ENCODE results near the gene TUBB6.
A peak's percentile ranks its signal among the peaks of the same experiment; 100 is the strongest.

TUBB6 gene

DNA sequence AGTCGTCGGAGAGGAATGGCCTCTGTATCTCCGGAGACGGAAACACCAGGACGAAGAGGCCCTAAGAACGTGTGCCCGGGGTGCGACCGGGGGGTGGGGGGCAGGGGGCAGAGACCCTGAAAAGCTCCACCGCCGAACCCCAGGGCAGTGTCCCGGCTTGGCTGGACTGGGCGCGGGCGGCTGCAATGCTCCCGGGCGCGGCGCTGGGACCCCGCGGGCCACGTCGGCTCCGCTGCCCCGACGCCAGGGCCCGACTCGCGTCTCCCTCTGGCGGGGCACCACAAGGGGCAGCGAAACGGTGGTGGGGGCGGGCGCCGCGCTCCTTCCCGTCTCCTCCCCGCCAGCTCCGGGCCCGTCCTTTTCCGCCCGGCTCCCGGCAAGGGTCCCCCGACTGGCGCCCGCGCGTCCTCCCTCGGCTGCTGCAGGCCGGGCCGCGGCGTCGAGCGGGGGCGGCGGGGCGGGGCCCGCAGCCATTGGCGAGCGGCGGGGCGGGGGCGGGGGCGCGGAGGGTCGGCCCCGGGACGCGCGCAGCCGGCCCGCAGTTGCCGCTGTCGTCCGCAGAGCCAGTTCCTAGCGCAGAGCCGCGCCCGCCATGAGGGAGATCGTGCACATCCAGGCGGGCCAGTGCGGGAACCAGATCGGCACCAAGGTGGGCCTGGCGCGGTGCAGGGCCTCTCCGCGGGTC lies at the start of gene TUBB6:
TSS of gene TUBB6 (plus strand) at position 541 of the 685 bp plus-strand sequence. CDS start at position 593, 52 bp downstream.
- no peak for DNase-seq (ENCODE audit: low spot score)

DNA sequence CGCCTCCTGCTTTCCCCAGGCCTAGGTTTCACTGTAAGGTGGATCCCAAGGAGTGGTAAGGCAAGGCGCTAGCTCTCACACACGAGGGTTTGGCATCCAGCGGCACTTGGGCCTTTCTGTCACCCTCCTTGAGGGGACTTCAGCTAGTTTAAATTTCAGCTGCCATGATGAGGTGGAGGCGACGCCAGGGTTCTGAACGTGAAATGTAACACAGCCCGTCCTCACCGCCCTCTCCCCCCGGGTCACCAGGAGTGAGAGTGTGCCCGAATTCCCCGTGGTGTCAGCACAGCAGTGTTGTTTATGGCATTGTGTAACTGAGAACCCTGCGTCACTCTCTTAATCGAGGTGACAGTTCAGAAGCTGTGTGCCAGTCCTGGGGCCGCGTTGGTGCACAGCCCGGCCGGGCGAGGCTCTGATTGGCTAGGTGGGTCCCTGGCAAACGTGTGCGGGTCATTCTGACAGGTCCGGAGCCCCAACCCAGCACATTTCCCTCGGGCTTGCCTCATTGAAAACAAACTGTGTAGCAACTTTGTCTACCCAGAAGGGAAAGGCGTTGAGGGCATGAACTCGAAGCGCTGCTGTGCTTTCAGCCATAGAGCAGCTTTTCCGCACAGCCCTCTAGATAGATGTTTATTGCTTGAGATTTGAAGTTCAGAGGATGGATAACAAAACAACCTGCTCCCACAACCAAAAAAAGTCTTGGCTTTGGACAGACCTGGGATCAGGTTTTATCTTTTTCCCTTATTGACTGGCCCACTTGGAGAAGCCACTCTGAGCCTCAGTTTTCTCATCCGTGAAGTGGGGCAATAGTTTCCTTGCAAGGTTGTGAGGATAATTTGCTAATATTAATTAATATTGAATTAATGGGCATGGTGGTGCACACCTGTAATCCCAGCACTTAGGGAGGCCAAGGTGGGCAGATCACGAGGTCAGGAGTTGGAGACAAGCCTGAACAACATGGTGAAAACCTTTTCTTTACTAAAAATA lies 49.0 kb upstream of the TUBB6 start:
- DNase-seq (ENCODE audit: low spot score): no peak

DNA sequence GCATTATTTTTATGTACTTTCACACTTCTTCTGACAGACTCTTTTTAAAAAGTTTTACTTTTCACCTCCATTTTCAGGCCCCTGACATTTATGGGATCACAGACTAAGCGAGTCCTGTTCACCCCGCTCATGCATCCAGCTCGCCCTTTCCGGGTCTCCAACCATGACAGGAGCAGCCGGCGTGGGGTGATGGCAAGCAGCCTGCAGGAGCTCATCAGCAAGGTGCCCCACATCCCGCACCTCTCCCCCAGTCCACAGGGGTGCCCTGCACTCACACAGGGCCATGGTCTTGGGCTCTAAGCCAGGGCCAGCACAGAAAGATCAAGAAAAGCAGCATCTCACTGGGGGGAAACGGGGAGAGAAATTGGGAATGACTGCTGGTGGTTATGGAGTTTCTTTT lies 45.3 kb upstream of the TUBB6 start:
- no peak for DNase-seq (ENCODE audit: low spot score)

- DNase-seq (ENCODE audit: low spot score): no peak
These were observed 43.2 kb upstream of the TUBB6 start for GRCh38 chr18:12264864-12265263.

DNA sequence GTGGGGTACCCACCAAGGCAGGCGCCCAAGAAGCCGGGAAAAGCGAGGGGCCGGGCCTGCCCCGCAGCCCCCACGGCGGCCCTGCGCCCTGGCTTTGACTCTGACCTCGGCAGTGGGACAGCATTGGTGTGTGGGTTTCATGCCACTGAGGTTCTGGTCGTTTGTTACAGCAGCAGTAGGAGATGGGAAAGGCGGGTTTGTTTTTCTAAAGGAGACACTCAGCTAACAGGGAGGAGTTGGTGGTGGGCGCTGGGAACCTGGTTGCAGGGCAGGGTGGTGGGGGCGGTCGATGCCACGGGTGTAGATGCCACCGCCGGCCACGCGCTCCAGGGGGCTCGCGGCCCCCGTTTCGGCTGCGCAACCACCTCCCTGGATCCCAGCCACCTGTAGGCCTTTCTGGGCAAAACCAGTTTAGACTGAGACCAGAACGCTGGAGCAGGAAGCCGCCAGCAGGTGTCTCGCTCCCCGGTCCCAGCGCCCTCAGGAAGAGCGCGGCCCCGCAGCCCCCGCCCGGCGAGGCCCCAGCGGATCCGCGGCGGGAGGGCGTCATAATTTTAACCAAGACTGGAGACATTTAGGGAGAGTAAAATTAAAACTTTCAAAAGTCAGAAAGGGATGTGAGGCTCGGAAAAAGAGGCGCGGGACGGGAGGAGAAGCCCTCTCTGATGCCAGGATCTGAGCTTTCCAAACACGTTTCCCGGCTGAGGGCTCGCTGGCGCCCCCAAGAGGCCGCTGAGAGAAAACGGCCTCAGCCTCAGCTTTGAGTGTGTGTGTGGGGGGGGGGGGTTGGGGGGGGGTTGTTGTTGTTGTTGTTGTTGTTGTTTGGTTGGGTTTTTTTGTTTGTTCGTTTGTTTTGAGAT lies 36.4 kb upstream of the TUBB6 start:
- peak; percentile 33 for DNase-seq (ENCODE audit: low spot score)

DNA sequence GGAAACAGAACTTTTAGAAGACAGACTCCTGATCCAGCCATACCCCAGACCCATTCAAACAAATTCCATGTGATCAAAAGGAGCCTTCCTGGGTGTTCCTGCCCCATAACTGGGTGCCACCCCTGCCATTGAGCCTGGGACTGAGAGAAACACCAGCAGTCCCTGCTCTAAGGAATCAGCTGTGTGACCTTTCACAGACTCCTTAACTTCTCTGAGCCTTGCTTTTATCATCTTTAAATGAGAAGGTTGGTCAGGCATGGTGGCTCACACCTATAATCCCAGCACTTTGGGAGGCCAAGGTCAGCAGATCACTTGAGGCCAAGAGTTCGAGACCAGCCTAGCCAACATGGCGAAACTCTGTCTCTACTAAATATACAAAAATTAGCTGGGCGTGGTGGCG lies 33.2 kb upstream of the TUBB6 start:
- DNase-seq (ENCODE audit: low spot score): no peak

DNA sequence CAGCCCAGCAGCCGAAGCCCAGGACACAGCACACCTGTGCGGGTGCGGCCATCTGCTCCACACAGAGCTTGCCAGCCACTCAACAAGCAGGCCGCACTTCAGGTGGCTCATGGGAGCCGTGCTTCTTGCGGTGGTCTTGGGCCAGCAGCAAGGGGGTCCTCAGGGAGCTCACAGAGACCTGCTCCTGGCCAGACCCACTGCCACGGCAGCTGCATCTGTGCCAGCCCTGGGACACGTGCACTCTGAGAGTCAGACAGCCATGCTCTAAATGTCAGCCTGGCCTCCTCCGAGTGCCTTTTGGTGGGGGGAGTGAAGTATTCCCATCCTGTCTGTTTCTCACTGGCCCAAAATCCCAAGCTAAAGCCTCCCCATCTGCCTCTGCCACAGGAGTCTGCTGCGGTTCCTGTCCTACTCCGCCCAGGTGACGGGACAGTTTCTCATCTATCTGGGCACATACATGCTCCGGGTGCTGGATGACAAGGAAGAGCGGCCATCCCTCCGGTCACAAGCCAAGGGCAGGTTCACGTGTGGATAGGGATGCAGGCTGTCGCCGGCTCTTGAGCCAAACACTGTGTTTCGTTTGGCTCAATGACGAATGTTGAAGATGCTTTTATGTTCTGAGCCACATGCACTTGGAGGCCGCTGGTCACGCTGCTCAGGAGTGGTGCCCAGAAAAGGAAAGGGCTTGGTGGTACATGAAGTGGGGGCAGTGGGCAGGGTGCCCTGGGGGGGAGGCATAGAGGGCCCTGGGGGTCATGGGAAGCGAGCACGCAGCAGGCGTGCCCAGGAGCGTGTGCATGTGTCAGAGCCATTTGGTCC lies 31.1 kb upstream of the TUBB6 start:
- no peak for DNase-seq (ENCODE audit: low spot score)

- DNase-seq (ENCODE audit: low spot score): no peak
These were observed 29.8 kb upstream of the TUBB6 start for GRCh38 chr18:12278215-12278671.

GRCh38 chr18:12278741-12279682 lies 29.0 kb upstream of the TUBB6 start:
- no peak for DNase-seq (ENCODE audit: low spot score)

DNA sequence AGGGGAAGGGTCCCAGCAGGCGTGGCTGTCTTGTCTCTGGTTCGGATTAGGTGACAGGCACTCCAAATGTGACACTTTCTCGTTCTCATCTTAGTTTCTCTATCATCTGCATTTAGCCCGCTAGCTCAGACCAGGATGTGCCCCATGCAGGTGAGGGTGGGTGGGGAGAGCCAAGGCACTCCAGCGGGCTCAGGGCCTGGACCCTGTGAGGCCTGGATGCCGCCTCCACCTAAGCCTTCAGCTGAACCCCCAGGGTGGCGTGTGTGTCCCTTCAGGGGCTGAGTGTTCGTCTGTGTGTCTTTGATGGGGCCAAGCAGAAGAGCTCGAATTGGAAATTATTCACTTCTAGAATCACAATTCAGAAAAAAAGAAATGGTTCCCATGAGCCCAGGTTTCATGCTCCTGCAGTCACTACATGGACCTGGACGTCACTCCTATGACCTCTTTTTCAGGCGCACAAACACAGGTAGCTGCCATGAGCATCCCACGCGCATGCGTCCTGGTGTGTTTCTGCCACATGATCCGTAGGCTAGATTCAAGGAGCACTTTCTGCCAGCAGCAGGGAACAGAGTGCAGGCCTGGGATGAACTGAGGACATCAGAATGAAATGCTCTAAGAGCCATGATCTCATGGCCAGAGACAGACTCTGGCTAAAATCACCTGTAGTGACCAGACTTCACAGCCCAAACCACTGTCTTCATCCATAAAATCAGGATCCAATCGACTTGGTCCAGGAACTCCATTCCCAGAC lies 28.1 kb upstream of the TUBB6 start:
- no peak for DNase-seq (ENCODE audit: low spot score)

GRCh38 chr18:12281861-12282260 lies 26.2 kb upstream of the TUBB6 start:
- DNase-seq (ENCODE audit: low spot score): no peak

DNA sequence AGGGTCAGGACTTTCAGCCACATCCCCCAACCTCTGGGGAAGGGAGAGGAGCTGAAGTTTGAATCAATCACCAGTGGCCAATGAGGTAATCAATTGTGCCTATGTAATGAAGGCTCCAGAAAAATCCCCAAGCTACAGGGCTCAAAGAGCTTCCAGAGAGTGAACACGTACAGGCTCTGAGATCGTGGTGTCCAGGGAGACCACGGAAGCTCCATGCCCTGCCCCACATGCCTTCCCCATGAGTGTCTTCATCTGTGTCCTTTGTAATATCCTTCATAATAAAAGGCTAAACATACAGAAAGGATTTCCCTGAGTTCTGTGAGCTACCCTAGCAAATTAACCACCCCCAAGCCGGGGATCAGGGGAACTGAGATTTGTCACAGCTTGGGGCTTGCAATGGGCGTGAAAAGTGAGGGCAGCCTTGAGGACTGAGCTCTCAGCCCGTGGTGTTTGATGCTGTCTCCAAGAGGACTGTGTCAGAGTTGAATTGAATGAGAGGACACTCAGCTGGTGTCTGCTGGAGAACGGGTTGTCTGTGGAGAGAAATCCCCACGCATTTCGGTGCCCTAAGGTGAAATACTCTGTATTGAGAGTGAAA lies 25.5 kb upstream of the TUBB6 start:
- no peak for DNase-seq (ENCODE audit: low spot score)

- no peak for DNase-seq (ENCODE audit: low spot score)
These were observed 24.8 kb upstream of the TUBB6 start for GRCh38 chr18:12283256-12283655.

DNA sequence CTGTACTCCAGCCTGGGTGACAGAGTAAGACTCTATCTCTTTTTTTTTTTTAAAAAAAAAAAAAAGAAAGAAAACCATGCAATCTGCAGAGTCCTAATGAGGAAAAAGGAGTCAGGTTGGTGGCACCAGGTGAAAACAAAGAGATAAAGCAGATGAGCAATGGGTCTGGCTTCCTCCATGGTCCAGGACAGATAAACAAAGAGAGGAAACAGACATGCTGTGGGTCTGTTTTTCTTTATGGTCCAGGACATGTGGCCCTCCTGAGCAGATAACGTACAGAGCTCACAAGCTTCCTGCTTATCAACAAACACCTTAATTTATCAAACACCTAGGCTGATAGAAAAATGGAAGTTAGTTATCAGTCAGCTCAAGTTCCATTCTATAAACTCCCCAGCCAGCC lies 24.4 kb upstream of the TUBB6 start:
- DNase-seq (ENCODE audit: low spot score): no peak

GRCh38 chr18:12287131-12287681 lies 20.8 kb upstream of the TUBB6 start:
- no peak for DNase-seq (ENCODE audit: low spot score)

DNA sequence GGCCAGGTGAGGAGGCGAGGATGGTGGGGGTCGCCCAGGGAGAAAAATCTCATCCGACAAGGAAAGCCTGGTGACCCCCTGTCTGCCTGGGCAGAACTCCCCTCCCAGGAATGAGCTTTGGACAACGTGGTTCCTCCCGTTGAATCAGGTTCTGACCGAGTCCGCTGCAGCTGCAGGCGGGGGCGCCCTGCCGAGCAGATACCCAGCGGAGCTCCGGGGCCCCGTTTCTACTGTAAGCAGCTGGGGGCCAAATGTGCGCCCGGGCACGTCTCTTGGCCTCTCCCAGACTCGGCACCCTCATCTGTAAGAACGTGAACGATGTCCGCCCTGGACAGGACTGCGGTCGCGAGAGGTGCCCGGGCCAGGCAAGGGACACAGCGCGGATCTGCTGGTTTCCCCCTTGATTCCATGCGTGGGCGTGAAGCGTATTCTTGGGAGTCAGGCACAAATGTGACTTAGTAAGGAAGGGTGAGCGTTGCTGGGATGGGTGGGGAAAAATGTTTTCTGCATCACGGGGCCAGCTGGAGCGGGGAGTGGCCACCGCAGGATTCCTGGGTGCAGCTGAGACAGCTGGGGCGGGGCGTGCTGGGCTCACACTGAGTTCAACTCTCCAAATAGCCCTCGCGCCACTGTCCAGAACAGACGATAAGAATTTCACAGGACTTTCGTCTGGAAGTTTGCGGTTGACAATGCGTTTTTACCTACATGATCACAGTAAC lies 20.2 kb upstream of the TUBB6 start:
- no peak for DNase-seq (ENCODE audit: low spot score)

- no peak for DNase-seq (ENCODE audit: low spot score)
These were observed 19.7 kb upstream of the TUBB6 start for GRCh38 chr18:12288403-12288755.

DNA sequence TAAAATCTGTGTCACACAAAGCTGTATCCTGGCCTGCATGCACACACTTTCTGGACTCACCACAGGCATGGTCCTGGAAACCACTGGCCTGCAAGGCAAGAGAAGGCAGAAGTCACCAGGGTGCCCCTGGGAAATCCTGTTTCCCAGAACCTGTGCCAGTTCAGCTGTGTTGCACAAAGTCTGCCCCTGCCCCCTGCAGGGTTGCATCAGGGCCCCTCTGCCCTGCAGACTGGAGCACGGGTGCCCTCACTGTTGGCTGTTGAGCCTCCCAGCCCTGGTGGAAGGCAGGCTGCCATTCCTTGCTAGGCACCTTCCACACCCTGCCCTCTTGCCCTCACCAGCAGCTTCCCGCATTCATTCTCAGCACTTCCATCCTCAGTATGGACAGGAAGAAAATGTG lies 18.0 kb upstream of the TUBB6 start:
- DNase-seq (ENCODE audit: low spot score): no peak
